ENCODE data around the gene ZNF92. TPM values are rescaled to one million over a fixed set of nuclear protein-coding genes. Genes with fewer than 3 reads are reported as not detected.

Gene ZNF92
- total and polyA plus RNA-seq, 2 of the 13 experiments (the other 11 are each of a cell fraction or from before 2014, with no cell fraction given) = 4.0 to 13.2 TPM

DNA sequence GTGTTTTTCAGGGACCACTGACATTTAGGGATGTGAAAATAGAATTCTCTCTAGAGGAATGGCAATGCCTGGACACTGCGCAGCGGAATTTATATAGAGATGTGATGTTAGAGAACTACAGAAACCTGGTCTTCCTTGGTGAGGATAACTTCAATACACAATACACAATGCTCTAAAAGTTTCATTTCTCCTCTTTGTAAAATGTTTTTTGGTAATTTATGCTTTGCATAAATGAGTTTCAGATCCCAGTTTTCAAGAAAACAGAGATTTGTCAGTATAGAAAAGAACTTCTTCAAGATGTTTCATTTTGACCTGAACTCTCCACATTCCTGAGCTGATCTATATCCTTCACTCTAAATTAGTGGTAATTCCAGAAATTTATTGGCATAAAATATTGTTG is 14.2 kb downstream of the ZNF92 start:
- in situ Hi-C loops (cut with HindIII; ENCODE audit: extremely low pct_ligation_motif_present, low pct_unique_long_range_greater_than_20kb) (no loop called here), intact Hi-C loops (cut with micrococcal nuclease; ENCODE audit: unreplicated experiment) (no loop called here)
- H3K36me3 ChIP-seq (replicated peaks in 1 of 2; ENCODE audit: control insufficient read depth in 1 of 2, insufficient read depth in 2 of 2, low read length in 2 of 2) = peaks cover 4 to 28% of the 10 kb centered on the region in 2 experiments; a peak in 4 of 5 replicates
- FAIRE-seq (no peak), ATAC-seq (no peak), DNase-seq (ENCODE audit: low spot score) (no peak)
- H3K4me3 ChIP-seq (replicated peaks in 1 of 3; ENCODE audit: insufficient read depth in 1 of 3, low read depth in 2 of 3, low read length in 3 of 3) = no peak overlapping the region
- 100% methylated on average over 2 of the region's 2 CpGs for whole genome bisulfite sequencing (ENCODE audit: low lambda C conversion rate)
- TF ChIP-seq SP5 (CRISPR knock-in tag; IDR thresholded peaks at IDR 0.05; ENCODE audit: borderline replicate concordance, low read depth) (no peak), HDAC6 (IDR thresholded peaks at IDR 0.05; ENCODE audit: low read depth, low read length) (no peak), ZNF746 (CRISPR knock-in tag; IDR thresholded peaks at IDR 0.05) (no peak), SALL2 (CRISPR knock-in tag; IDR thresholded peaks at IDR 0.05) (no peak), ZNF335 (CRISPR knock-in tag; IDR thresholded peaks at IDR 0.05) (no peak), CHD4 (IDR thresholded peaks at IDR 0.05; ENCODE audit: borderline replicate concordance, low read length) (no peak), MAZ (IDR thresholded peaks at IDR 0.05; ENCODE audit: borderline replicate concordance, low read depth, low read length) (no peak), MAZ (CRISPR knock-in tag; IDR thresholded peaks at IDR 0.05; ENCODE audit: low read depth) (no peak), KLF15 (CRISPR knock-in tag; IDR thresholded peaks at IDR 0.05; ENCODE audit: borderline replicate concordance) (no peak), GPN1 (CRISPR knock-in tag; IDR thresholded peaks at IDR 0.05; ENCODE audit: borderline replicate concordance) (no peak)
- TF ChIP-seq, protein P1, sequence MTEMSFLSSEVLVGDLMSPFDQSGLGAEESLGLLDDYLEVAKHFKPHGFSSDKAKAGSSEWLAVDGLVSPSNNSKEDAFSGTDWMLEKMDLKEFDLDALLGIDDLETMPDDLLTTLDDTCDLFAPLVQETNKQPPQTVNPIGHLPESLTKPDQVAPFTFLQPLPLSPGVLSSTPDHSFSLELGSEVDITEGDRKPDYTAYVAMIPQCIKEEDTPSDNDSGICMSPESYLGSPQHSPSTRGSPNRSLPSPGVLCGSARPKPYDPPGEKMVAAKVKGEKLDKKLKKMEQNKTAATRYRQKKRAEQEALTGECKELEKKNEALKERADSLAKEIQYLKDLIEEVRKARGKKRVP (CRISPR knock-in tag; IDR thresholded peaks at IDR 0.05) = no peak
- peaks cover 20% of the 10 kb centered on the region for H3K4me1 ChIP-seq (ENCODE audit: insufficient read depth, low read length)
- H3K27ac ChIP-seq (ENCODE audit: extremely low read length, insufficient read depth, low read length) = no peak overlapping the region
- no peak overlapping the region for H3K4me2 ChIP-seq (ENCODE audit: low read depth, low read length)
- H3K79me2 ChIP-seq (ENCODE audit: insufficient read depth, low read length) = peaks cover 67% of the 10 kb centered on the region
- no peak overlapping the region for H2AFZ ChIP-seq (ENCODE audit: low read length)
- H4K20me1 ChIP-seq (ENCODE audit: insufficient read depth, low read length) = peaks cover 7% of the 10 kb centered on the region; the same call in 1 of the 2 replicates
- no TSS peak for BruUV-seq (replicated peaks)
- CTCF ChIA-PET (ENCODE audit: low intra/inter-chr PET ratio, low total read pairs) = no interaction called here
- H3K27me3 ChIP-seq (ENCODE audit: control insufficient read depth in 1 of 2, insufficient read depth in 2 of 2, low read length in 2 of 2) = no peaks in the 10 kb centered on the region
- no peak overlapping the region for H3K9ac ChIP-seq (ENCODE audit: insufficient read depth, low read depth, low read length)
- H3K9me3 ChIP-seq (ENCODE audit: low read length) = no peaks in the 10 kb centered on the region
- POLR2A ChIA-PET = no interaction called here
